ENCODE data around the gene THSD7B.

DNA sequence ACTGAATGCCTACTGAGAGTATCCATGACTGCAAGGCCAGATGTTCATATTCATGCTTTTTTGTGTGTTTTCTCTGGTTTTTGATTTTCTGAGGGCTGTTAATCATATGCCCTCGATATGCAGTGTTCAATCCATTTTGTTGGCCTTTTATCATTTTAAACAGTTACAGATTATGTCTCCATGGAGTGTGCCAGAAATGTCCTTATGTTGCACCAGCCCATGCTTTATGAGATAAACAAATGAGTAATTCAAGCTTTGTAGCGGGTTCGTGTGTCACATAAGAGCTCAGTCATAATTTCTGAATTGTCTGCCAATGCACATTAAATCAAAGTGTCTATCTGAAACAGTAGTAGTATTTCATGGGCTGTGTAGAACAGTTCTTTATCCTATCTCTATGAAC, 583.0 kb downstream of the THSD7B start:
- no peak for TF ChIP-seq EZH2phosphoT487 (IDR thresholded peaks at IDR 0.05; ENCODE audit: insufficient read depth, low read depth)
- no peak for TF ChIP-seq EZH2 (IDR thresholded peaks at IDR 0.05; ENCODE audit: insufficient read depth, poor library complexity, severe bottlenecking)
